ENCODE results near the gene KLHL18.
"Not testable (repeated sequence)": the region's sequence is repeated elsewhere in the genome, so short reads cannot be mapped to it uniquely, and the experiment has no call there.

The KLHL18 gene

DNA sequence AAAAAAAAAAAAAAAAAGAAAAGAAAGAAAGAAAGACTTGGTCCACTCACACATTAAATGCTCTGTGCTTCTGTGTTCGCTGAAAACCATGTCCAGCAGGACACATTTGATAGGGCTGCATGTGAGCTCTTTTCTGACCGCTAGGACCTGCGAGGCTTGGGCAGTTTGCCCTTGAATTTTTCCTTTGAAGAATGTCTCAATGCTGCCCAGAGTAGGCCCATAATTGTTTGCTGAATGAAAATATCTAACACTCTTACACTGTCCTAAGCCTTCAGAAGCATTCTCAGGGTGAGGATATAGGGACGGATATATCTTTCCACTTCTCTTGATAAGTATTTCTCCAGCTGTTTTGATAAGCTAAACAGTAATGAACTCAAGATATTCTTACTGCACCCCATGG, 6.2 kb upstream of the KLHL18 start:
- DNase-seq, result no peak

DNA sequence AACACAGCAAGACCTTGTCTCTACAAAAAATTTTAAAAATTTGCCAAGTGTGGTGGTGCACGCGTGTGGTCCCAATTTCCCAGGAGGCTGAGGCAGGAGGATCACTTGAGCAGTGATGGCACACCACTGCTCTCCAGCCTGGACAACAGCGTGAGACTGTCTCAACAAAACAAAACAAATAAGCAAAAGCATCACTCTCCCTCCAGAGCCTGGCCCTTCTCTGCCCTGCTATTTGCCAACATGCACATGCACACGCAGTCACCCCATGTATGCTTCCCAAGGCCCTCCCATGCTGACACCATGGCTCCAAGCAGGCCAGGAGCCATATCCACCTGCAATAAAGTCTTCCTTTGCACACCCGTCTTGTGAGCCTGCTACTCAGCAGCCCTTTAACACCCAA, 2.2 kb upstream of the KLHL18 start:
- DNase-seq, result no peak

DNA sequence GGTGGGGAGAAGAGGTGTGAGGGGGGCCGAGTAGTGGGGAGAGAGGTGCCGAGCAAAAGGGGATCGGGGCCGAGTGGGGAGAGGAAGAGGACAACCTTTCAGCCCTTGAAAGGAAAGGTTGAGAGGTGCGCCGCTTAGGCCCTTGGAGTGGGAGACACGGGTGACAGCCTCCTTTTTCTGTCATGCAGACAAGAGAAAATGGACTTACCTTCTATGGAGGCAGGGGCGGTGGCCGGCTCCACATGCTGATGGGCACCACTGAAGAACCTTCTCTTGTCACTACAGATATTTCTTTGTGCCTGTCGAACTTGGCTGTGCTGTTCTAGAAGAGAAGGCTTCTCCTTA, 421 bp downstream of the KLHL18 start:
- DNase-seq, result no peak

DNA sequence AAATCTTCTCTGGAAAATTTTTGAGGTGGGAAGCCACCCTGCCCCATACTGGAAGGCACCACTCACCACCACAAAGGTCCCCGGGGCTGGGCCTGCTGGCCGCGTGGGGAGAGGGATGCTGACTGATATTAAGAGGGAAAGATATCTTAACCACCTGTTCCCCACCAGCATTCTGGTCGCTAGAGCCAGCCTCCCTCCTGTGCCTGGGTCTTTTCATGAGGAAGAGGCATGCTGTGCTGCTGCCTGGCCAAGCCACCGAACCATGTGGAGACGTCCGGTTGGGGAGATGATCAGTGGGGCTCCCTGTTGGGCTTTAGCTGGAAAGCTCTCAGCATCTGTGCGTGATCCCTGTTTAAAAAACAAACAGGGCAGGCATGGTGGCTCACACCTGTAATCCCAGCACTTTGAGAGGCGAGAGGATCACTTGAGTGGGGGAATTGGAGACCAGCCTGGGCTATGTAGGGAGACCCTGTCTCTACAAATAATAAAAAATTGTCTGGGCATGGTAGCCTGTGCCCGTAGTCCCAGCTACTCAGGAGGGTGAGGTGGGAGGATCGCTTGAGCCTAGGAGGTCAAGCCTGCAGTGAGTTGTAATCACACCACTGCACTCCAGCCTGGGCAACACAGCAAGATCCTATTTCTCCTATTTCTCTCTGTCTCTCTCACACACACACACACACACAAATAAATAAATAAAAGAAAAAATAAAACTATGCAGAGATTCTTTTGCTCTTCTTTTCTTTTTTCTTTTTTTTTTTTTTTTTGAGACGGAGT, 1.0 kb downstream of the KLHL18 start:
- DNase-seq, result peak; percentile 4

DNA sequence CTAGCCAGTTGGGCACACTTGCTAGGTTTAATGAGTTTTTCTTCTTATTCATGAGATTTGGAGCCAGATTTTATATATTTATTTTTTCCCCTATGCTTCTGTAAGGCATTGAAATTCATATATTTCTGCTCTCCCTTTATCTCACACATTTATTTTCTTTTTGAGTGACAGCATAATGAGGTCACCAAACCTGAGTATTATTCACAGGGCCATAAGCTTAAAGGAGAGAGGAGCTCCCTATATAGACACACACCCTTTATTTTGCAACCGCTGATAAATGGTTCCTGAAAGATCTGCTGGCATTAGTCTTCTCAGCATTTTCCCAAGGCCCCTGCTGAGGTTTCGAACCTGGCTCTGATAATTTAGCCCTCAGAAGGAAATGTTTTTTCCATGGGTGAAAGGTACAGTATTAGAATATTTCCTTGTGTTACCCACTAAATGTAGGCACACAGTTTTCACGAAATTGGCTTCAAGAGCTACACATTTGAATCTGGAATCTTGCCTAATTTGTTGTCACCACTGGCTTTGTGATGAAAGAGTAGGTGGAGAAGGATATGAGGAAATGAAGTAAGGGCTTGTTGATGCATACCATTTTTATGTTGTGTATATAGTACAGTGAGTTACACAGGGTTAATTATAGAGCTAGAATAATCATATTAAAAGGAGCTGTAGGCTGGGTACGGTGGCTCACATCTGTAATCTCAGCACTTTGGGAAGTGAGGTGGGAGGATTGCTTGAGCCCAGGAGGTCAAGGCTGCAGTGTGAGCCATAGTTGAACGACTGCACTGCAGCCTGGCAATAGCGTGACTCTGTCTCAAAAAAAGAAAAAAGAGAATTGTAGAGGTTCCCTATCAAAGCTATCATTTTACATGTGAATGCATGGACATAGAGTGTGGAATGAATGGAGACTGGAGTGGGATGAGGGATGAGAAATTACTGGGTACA, 6.5 kb downstream of the KLHL18 start:
- DNase-seq, result no peak

DNA sequence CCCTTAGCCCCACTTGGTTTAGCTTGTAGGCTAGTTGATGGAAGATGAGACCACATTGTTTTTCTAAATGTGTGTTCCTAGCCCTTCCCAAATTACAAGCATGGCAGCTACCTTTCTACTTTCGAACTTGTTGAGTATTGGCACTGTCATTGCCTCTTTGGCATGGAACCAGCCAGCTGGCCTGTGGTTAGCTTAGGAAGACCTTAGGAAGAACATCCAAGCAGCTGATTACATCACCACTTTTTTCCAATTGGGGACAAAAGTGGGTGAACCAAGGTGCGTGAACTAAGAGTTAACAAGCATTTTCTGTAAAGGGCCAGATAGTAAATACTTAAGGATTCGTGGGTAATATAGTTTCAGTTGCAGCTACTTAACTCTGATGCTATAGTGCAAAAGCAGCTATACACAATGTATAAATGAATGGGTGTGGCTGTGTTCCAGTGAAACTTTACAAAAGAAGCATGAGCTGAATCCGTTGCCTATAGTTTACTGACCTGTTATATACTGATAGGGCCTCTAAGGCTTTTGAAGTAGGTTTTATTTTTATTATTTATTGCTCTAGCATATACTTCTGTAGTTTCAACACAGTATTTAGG, 8.5 kb downstream of the KLHL18 start:
- no peak for DNase-seq

DNA sequence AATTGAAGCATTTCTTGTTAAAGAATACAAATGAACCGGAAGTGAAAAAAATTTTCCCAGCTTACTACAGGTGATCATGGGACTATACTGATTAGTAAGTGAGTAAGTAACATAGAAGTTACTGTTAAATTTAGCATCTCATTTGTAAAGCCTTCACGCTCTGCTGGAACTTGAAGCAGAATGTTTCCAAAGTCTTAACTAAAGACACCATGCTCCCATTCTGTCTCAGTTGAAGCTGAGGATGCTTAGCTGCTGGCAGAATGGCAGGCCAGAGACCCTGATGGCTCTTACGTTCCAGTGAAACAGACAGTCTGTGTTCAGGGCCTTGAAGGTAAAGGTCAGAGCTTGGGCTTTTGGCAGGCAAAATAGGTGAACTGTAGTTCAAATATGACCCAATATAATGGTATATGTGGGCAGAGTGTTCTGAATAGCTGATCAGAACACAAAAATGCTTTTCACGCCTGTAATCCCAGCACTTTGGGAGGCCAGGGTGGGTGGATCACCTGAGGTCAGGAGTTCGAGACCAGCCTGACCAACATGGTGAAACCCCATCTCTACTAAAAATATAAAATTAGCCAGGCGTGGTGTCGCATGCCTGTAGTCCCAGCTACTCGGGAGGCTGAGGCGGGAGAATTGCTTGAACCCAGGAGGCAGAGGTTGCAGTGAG, 9.1 kb downstream of the KLHL18 start:
- not testable (repeated sequence) for DNase-seq

DNA sequence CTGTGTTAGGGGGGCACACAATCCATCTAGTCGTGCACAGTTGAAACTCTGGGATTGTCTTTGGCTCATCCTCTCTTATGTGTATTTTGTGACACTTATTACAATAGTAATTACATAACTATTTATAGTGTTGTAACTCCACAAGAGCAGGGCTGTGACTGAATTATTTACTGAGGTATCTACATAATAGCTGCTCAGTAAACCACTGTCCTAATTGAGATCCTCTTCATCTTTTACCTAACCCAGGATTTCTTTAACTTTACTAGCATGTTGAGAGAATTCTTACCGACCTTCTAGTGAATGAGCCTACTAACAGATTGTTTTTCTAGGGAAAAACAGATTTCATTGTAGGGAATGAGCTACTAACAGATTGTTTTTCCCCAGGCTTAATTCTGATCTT, 11.1 kb downstream of the KLHL18 start:
- no peak for DNase-seq

DNA sequence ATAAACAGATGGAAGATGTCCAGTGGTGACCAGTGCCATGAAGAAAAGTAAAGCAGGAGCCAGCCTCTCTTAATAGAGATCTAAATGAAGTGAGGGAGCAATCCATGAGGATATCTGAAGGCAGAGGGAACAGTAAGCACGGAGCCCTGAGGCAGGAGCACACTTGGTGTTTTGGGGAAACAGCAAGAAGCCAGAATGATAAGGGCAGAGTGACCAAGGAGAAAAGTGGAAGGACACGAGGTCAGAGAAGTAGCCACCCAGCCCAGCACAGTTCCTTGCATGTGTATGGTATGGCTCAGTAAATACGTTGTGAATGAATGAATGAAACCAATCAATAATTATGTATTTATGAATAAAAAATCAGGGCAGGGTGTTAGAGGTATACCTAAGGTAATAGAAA, 11.6 kb downstream of the KLHL18 start:
- DNase-seq, result no peak

DNA sequence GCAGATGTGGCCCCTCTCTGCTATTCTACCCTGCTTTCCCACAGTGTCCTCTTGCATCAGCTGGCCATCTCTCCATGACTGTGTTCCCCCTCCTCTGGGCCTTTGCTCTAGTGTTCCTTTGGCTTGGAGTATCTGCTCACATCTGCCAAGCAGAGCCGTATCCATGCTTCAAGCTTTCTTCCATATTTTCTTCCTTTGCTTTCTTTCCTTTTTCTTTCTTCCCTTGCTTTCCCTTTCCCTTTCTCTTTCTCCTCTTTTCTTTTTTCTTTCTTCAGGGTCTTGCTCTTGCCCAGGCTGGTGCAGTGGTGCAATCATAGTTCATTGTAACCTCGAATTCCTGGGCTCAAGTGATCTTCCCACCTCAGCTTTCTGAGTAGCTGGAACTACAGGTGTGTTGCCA, 12.6 kb downstream of the KLHL18 start:
- no peak for DNase-seq

DNA sequence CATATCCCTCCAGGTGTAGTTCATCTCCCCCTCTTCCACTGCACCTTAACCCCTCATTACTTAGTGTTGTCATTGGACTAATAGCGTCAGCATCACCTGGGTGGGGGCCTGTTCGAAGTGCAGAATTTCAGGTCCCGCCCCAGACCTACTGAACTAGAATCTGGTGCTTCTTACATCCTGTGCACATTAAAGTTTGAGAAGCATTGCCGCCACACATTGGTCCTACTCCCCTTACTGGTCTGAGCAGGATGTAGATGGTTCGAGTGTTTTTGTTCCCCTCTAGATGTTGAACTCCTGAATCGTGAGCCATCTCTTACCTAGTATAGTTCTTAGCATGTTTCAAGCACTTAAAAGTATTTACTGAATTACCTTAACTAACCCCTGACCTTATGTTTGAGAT, 13.2 kb downstream of the KLHL18 start:
- no peak for DNase-seq

DNA sequence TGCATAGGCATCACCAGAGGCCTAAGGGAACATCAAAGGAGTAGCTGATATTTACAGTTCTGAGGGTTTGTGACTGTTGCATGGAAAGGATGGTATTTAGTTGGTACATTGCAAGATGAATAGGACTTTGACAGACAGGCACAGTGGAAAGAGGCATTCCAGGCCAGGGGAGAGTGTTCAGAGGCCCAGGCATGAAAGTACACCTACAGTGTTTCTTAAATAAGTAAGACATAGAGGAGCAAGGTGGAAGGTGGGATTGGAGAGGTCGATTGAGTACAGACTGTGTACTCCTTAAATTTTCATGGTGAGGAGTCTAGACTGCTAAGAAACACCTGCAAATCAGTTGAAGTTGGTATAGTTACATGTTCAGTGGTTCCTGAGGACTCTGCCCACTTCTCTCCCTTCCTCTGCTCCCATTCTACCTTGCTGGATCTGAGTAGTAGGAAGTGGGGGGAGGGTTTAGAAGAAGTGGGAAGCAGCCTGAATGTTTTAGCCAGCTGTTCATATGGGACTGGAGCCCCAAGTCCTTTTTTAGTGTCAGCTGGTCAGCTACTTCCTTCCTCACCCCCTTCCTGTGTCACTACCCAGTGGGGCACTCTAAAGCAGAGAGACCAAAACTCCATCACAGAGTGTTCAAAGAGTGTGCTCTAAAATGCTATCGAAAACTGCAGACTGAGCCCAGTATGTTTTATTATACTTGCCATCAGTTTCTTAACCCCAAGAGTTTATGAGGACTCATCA, 14.0 kb downstream of the KLHL18 start:
- DNase-seq, result no peak

DNA sequence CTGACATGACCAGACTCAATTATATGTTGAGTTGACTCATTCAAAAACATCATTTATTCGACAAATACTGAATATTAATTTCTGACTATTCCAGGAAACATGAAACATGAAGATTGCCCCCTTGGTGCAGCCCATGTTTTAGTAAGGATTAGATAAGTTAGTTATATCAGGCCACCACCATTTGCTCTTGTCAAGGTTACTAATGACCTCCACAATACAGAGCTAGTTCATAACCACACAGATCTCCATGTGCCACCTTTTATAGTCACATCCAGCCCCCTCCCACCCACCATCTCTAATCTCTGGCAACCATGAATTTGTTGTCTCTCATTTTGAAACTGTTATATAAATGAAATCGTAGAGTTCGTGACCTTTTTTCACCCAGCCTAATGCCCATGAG, 15.7 kb downstream of the KLHL18 start:
- DNase-seq, result no peak

DNA sequence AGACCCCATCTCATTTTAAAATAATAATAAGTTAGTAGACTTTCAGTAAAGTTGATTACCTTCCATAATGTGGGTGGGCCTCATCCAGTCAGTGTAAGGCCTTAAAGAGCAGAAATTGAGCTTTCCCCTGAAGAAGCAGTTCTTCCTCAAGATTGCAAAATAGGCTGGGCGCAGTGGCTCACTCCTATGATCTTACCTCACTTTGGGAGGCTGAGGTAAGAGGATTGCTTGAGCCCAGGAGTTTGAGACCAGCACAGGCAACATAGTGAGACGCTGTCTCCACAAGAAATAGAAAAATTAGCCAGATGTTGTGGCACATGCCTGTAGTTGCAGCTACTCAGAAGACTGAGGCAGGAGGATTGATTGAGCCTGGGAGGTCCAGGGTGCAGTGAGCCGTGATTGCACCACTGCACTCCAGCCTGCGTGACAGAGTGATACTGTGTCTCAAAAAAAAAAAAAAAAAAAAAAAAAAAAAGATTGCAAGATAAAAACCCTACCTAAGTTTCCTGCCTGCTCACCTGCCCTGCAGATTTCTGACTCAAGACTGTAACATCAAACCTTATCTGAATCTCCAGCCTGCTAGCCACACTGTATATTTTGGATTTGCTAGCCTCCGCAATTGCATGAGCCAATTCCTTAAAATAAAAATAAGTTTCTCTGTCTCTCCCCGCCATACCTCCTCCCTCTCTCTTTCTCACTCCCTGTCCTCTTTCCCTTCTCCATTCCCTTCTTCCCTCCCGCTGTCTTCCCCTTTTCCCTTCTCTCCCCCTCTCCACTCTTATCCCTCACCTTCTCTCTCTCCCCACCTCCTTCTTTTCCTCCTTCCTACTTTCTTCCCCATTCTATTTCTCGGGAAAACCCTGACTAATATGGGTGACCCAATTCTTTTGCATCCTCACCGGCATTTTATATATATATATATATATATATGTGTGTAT, 16.9 kb downstream of the KLHL18 start:
- DNase-seq, result no peak

DNA sequence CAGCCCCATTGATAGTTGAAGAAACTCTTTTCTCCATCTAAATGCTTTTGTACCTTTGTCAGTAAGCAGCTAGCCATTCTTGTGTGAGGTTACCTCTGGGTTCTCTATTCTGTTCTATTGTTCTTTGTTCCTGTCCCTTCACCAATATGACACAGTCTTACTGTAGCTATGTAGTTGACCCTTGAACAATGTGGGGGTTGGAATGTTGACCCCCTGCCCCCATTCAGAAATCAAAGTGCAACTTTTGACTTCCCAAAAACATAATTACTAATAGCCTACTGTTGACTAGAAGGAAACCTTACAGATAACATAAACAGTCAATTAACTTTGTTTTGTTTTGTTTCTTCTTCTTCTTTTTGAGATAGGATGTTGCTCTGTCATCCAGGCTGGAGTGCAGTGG, 18.7 kb downstream of the KLHL18 start:
- no peak for DNase-seq

DNA sequence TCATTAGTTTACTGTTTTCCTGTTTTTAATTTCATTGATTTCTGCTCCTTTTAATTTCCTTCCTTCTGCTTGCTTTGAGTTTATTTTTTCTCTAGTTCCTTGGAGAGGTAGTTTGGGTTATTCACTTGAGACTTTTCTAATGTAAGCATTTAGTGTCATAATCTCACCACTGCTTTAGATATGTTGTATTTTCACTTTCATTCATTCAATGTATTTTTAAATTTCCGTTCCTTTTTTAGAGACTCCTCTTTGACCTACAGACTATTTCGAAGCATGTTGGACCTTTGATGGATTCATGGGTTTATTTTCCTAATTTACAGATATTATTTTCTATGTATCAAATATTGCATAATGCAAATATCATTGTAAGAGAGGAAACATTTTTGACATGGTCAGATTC, 23.3 kb downstream of the KLHL18 start:
- DNase-seq, result no peak

DNA sequence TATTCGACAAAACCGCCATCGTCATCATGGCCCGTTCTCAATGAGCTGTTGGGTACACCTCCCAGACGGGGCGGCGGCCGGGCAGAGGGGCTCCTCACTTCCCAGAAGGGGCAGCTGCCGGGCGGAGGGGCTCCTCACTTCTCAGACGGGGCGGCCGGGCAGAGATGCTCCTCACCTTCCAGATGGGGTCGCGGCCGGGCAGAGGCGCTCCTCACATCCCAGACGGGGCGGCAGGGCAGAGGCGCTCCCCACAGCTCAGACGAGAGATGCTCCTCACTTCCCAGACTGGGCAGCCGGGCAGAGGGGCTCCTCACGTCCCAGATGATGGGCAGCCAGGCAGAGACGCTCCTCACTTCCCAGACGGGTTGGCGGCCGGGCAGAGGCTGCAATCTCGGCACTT, 26.5 kb downstream of the KLHL18 start:
- DNase-seq, result not testable (repeated sequence)

DNA sequence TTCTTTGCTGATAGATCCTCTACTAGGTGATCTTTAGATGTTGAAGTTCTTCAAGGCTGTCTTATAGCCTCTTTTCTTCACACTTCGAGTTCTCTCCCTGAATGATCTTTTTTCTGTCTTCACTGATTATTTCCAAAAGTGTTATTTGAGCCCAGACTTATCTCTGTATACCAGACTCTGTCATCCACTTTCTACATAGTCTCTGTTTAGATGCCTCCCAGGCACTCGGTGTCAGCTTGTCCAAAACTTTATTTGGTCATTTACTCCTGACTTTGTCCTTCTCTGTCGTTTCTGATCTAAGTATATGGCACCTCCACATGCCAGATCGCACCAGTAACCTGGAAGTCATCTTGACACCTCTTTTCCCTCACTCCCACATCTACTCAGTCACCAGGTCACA, 27.6 kb downstream of the KLHL18 start:
- no peak for DNase-seq

DNA sequence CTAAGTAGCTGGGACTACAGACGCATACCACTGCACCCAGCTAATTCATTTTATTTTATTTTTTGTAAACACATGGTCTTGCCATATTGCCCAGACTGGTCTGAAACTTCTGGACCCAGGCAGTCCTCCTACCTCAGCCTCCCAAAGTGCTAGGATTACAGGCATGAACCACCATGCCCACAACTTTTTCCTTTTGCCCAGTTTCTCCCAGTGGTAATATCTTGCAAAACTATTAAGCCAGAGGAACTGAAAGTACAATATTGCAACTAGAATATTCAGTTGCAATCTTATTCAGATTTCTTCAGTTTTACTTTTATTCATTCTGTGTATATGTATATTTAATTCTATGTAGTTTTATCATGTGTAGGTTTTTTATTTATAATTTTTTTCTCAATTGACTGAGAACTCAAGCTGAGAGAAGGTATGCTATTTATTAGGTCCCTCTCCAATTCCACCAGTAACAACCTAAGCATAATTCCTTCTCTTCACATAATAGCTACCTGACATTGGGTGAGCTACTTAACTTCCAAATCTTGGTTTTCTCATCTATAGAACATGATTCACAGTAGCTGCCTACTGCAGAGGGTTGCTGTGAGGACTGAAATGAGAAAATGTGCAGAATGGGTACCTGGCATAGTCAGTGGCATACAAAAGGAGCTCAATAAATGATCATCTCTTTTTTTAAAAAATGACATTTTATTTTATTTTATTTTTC, 30.8 kb downstream of the KLHL18 start:
- DNase-seq, result no peak

DNA sequence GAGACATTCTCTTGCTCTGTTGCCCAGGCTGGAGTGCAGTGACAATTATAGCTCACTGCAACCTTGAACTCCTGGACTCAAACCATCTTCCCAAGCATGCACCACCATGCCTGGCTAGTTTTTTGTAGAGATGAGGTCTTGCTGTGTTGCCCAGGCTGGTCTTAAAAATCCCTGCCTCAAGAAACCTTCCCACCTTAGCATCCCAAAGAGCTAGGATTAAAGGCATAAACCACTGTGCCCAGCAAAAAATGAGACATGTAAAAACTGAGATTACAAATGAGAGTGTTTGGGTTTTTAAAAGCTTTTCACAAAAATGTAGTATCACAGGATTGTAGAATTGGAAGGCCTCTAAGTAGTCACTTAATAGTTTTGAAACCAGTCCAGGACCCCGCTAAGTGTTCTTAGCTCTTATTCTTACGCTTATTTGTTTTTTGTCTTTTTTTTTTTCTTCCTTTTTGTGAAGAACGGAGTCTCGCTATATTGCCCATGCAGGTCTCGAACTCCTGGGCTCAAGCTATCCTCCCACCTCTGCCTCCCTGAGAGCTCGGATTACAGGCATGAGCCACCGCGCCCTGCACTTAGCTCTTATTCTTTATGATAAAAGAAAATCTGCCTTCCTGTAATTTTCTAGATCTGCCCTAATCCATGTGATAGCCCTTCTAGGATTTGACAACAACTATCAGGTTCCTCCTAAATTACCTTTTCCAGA, 31.5 kb downstream of the KLHL18 start:
- DNase-seq, result no peak
